HG03280 (cell line): ENCODE results near the gene TSC22D2.

ENCODE experiments used
- ATAC-seq: cut with Tn5 transposase; IDR thresholded peaks from one replicate; pipeline ENCODE4 v1.9.1; 2021; ENCODE audit warnings: mild to moderate bottlenecking, moderate library complexity; ENCODE audit not compliant: unreplicated experiment

The TSC22D2 gene

GRCh38 chr3:150408221-150409124 is at the start of gene TSC22D2:
Gene TSC22D2 (plus strand): TSS chr3:150408298. CDS start chr3:150409351, 1,053 bp downstream.
- ATAC-seq = peak; percentile 61

GRCh38 chr3:150359381-150359780 is 48.7 kb upstream of the TSC22D2 start:
- ATAC-seq = no peak

GRCh38 chr3:150360966-150361365 is 47.1 kb upstream of the TSC22D2 start:
- no peak for ATAC-seq

- ATAC-seq = no peak
Observed at GRCh38 chr3:150362515-150363302, 45.4 kb upstream of the TSC22D2 start.

GRCh38 chr3:150363420-150363819 is 44.7 kb upstream of the TSC22D2 start:
- no peak for ATAC-seq

GRCh38 chr3:150365132-150365604 is 42.9 kb upstream of the TSC22D2 start:
- no peak for ATAC-seq

GRCh38 chr3:150367757-150368156 is 40.3 kb upstream of the TSC22D2 start:
- ATAC-seq = no peak

- no peak for ATAC-seq
Observed at GRCh38 chr3:150370122-150370602, 37.9 kb upstream of the TSC22D2 start.

- no peak for ATAC-seq
Observed at GRCh38 chr3:150370999-150371398, 37.1 kb upstream of the TSC22D2 start.

GRCh38 chr3:150371741-150372254 is 36.3 kb upstream of the TSC22D2 start:
- ATAC-seq = no peak

- ATAC-seq = no peak
Observed at GRCh38 chr3:150372320-150372719, 35.8 kb upstream of the TSC22D2 start.

GRCh38 chr3:150372722-150373121 is 35.4 kb upstream of the TSC22D2 start:
- peak; percentile 51 for ATAC-seq

- no peak for ATAC-seq
Observed at GRCh38 chr3:150373234-150373875, 34.7 kb upstream of the TSC22D2 start.

GRCh38 chr3:150374975-150375374 is 33.1 kb upstream of the TSC22D2 start:
- no peak for ATAC-seq

GRCh38 chr3:150376001-150376848 is 31.9 kb upstream of the TSC22D2 start:
- no peak for ATAC-seq

- no peak for ATAC-seq
Observed at GRCh38 chr3:150377601-150378300, 30.3 kb upstream of the TSC22D2 start.

GRCh38 chr3:150378301-150378748 is 29.8 kb upstream of the TSC22D2 start:
- ATAC-seq = no peak

GRCh38 chr3:150379469-150379868 is 28.6 kb upstream of the TSC22D2 start:
- ATAC-seq = no peak
